Astrocyte of the spinal cord (primary cell): Measurements from ENCODE around the gene KIF26B.

Experiments
- DNase-seq: peaks from one replicate; pipeline ENCODE4 v3.0.0; 2011; ENCODE audit warnings: low read depth, low spot score
- H3K4me3 ChIP-seq: 2 replicates; pipeline ENCODE4 v1.5.1; 2011; ENCODE audit warnings: low read depth, mild to moderate bottlenecking, low read length, moderate library complexity
- in situ Hi-C: cut with HindIII; loops from 2 replicates; pipeline ENCODE4 v1.10.0; 2017; ENCODE audit warnings: low sequenced_read_pairs
- TF ChIP-seq, protein P1 (sequence below): IDR thresholded peaks from 2 replicates; pipeline ENCODE4 v1.5.1; 2012; ENCODE audit warnings: low read depth, mild to moderate bottlenecking, low read length, inconsistent platforms

Gene KIF26B

DNA sequence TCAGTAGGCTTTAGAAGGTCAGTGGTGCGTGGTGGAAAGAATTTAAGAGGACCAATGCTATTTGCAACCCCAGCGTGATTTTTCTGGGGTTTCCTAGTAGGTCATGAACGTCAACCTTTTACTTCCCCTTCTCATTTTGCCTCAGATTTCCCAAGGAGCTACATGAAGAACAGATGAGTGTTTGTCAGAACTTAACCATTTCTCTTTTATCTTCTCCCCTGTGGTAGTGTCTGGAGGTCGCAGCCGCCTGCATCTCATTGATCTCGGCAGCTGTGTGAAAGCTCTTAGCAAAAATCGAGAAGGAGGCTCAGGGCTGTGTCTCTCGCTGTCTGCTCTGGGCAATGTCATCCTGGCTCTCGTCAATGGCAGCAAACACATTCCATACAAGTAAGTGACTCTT is 491.1 kb downstream of the KIF26B start:
- DNase-seq, result no peak
- no peak overlapping the region for H3K4me3 ChIP-seq
- in situ Hi-C loops, result no loop called here
- TF ChIP-seq, protein P1, sequence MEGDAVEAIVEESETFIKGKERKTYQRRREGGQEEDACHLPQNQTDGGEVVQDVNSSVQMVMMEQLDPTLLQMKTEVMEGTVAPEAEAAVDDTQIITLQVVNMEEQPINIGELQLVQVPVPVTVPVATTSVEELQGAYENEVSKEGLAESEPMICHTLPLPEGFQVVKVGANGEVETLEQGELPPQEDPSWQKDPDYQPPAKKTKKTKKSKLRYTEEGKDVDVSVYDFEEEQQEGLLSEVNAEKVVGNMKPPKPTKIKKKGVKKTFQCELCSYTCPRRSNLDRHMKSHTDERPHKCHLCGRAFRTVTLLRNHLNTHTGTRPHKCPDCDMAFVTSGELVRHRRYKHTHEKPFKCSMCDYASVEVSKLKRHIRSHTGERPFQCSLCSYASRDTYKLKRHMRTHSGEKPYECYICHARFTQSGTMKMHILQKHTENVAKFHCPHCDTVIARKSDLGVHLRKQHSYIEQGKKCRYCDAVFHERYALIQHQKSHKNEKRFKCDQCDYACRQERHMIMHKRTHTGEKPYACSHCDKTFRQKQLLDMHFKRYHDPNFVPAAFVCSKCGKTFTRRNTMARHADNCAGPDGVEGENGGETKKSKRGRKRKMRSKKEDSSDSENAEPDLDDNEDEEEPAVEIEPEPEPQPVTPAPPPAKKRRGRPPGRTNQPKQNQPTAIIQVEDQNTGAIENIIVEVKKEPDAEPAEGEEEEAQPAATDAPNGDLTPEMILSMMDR, result no peak

DNA sequence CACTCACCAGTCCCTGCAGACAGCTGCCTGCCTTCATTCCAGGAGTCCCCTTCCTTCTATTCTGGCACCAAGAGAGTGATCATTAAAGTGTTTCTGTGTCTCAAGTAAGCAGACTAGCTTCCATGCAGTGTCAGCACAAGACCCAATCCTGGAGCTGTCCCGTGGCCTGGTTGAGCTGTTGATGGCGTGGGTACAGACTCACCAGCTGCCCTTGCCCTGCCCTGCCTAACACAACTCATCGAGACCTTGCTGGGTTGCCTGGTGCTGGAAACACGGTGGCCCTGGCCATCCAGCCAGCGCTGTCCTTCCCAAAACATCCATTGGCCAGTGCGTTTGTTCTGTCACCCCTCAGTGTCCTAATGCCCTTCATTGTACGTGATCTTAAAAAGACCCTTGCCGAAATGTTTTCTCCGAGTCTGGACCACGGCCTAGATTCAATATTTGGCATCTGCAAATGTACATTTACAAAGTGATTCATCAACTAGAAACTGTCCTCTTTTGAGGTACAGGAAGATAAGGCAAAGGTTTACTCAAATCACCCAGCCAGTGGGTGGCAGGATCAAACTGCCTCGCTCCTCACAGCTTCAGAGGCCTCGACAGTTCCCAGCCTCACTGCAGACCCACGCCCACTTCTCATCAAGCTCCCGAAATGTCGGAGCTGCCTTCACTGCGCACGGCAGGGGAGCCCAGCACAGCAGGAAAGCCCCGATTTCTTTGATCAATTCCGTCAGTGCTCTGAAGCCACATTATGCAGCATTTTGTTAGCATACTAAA is 494.2 kb downstream of the KIF26B start:
- TF ChIP-seq, protein P1, result no peak
- H3K4me3 ChIP-seq, result no peak overlapping the region
- DNase-seq, result no peak
- in situ Hi-C loops, result no loop called here

DNA sequence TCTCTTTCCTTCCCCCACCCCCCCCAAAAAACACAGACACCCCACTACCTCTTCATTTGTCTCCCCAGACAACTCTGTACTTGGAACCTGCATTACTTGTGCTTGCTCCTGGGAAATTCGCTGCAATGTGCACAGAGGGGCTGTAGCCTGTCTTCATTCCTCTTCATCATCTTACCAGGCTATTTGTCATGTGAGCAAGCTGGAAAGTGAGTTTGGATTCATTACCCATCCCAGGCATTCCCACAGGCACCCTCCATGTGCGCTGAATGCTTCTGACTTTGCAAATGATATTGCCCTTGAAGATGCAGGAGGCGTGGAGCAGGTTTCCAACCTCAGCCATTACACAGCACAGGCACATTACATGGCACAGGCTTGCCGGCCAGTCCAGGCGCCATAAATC is 494.9 kb downstream of the KIF26B start:
- DNase-seq, result no peak
- in situ Hi-C loops, result no loop called here
- TF ChIP-seq, protein P1, result no peak
- no peak overlapping the region for H3K4me3 ChIP-seq

DNA sequence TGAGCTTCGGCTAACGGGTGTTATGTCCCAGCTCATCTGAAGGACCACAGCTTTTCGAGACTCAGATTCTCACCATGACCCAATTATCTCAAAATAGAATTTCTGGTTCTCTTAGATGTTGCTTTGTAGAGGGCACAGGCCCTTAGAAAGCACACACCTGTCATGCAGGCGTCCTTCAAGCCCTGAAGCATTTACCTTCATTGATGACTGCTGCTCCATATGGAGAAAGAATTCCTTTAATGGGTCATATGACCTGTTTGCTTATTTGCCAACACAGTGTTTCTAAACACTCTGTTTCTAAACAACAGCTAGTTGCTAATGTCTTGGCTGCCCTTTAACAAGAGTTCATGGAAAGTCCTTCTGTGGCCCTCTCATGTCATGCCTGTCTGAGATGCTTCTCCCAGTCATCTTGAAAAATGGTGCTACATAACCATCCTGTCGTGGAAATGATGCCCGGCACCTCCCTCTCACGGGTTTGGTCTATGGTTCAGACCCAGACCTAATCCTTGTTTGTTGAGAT is 495.7 kb downstream of the KIF26B start:
- no peak for DNase-seq
- H3K4me3 ChIP-seq, result no peak overlapping the region
- TF ChIP-seq, protein P1, result no peak
- in situ Hi-C loops, result no loop called here

DNA sequence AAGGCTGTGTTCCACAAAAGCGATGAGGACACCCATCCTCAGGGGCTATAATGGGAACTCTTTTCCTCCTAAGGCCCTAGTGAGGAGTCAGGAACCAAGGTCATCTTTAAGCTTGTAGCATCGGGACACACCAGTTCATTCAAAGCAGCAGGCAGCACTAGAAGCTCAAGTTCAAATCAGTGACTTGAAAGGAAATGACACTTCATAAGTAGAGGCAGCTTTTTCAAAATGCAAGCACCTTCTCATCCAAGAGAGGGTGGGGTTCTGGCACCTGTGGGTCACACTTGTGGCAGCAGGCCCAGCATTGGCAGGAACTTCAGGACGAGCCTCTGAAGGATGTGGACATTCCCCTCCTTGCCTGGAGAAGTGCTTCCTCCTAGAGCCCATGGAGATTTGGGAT is 496.3 kb downstream of the KIF26B start:
- in situ Hi-C loops, result no loop called here
- TF ChIP-seq, protein P1, result no peak
- DNase-seq, result no peak
- H3K4me3 ChIP-seq, result no peak overlapping the region

DNA sequence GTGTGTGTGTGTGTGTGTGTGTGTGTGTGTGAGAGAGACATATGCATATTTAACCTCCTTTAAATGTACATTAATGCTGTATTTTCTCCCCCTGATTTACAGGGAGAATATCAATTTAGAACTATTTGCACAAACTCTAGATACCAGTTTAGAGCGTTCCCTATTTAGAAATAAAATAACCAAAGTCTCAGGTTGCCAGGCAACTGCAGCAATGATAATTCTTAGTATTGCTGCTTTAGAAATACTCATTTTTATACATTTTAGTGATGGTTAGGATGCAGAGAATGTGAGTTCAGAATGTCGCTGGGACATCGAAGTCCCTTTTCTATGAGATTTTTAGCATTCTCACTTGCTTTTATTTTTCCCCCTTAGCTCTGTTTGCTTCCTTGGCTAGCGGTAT is 497.3 kb downstream of the KIF26B start:
- in situ Hi-C loops, result no loop called here
- TF ChIP-seq, protein P1, result no peak
- H3K4me3 ChIP-seq, result no peak overlapping the region
- DNase-seq, result no peak
